Endothelial cell of umbilical vein (primary cell): ENCODE results near the gene LRRC10B.

Experiments used
- POLR2AphosphoS5 ChIP-seq: IDR thresholded peaks from 2 replicates; pipeline ENCODE4 v1.6.1; 2012; ENCODE audit warnings: low read depth, mild to moderate bottlenecking, control low read depth, low read length, moderate library complexity; ENCODE audit not compliant: insufficient read depth
- TF ChIP-seq, protein P1 (sequence below), 2 donors: IDR thresholded peaks; 1 replicate in 1 of 2; 2 replicates in 1 of 2; pipeline ENCODE4 v1.5.1; 2011; ENCODE audit warnings: low read length in 2 of 2, mild to moderate bottlenecking in 2 of 2, moderate library complexity in 2 of 2, control low read depth in 1 of 2, inconsistent platforms in 1 of 2, low read depth in 1 of 2; ENCODE audit not compliant: insufficient read depth in 1 of 2; ENCODE audit errors: extremely low read depth in 1 of 2
- TF ChIP-seq, protein P2 (sequence below): IDR thresholded peaks from 2 replicates; pipeline ENCODE4 v1.6.1; 2011; ENCODE audit not compliant: insufficient read depth, insufficient read length

DNA sequence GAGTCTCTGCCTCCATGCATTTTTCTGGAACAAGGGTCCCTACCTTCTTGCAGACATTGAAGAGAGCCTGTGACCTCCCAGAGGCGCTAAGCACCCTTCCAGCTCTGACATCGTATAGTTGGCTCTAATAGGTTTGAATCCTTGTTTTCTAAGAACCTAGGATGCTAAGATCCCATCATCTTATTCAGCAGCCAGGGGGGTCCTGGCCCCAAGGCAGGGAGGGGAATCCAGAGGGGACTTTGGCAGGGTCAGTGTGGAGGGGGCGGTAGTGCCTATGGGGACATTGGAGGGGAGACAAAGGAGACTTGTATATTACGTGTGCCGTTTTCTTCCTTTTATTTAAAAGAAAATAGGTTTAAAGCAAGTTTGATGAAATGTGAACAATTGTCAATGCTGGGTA is 3.4 kb upstream of the LRRC10B start:
- TF ChIP-seq, protein P1, sequence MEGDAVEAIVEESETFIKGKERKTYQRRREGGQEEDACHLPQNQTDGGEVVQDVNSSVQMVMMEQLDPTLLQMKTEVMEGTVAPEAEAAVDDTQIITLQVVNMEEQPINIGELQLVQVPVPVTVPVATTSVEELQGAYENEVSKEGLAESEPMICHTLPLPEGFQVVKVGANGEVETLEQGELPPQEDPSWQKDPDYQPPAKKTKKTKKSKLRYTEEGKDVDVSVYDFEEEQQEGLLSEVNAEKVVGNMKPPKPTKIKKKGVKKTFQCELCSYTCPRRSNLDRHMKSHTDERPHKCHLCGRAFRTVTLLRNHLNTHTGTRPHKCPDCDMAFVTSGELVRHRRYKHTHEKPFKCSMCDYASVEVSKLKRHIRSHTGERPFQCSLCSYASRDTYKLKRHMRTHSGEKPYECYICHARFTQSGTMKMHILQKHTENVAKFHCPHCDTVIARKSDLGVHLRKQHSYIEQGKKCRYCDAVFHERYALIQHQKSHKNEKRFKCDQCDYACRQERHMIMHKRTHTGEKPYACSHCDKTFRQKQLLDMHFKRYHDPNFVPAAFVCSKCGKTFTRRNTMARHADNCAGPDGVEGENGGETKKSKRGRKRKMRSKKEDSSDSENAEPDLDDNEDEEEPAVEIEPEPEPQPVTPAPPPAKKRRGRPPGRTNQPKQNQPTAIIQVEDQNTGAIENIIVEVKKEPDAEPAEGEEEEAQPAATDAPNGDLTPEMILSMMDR (IDR thresholded peaks at IDR 0.05; ENCODE audit: extremely low read depth in 1 of 2, insufficient read depth in 1 of 2, low read depth in 1 of 2, low read length in 2 of 2) = no peak
- TF ChIP-seq, protein P2, sequence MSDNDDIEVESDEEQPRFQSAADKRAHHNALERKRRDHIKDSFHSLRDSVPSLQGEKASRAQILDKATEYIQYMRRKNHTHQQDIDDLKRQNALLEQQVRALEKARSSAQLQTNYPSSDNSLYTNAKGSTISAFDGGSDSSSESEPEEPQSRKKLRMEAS = no peak
- no peak for TF ChIP-seq POLR2AphosphoS5
